LNCAP (cell line): ENCODE measurements around the gene SLC7A6.

Experiments used
- CTCF ChIP-seq: fragments of 450-650 bp; IDR thresholded peaks from 2 replicates; pipeline ENCODE4 v1.5.1; 2017; ENCODE audit warnings: mild to moderate bottlenecking

The SLC7A6 gene

DNA sequence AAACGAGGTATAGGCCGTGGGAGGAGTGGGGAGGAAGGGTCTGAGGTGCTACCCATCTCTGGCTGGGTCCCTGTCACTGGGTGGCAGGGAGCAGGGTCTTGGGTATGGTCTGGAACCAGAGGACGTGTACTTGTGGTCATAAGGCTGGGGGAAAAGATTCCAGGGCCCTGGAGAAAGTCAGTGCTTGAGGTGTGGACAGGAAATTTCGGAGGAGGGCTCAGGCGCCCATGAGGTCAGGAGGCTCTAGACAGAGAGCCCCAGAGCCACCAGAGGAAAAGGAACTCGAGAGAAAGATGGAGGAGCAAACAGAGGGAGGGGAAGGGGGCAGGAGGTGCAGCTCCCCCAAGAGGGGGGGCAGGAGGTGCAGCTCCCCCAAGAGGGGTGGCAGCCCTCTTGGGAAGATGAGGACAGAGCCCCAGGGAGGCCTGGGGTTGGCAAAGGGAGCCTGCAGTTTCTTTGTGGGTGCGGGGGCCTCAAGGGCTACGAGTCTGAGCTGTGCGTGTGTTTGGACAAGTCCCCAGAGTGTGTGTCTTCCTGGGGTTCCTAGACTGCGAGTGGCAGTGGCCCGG is 683 bp upstream of the SLC7A6 start:
- no peak; the same call in 1 of the 2 replicates for TF ChIP-seq CTCF

GRCh38 chr16:68265078-68265920 is 973 bp downstream of the SLC7A6 start:
- TF ChIP-seq CTCF = no peak

DNA sequence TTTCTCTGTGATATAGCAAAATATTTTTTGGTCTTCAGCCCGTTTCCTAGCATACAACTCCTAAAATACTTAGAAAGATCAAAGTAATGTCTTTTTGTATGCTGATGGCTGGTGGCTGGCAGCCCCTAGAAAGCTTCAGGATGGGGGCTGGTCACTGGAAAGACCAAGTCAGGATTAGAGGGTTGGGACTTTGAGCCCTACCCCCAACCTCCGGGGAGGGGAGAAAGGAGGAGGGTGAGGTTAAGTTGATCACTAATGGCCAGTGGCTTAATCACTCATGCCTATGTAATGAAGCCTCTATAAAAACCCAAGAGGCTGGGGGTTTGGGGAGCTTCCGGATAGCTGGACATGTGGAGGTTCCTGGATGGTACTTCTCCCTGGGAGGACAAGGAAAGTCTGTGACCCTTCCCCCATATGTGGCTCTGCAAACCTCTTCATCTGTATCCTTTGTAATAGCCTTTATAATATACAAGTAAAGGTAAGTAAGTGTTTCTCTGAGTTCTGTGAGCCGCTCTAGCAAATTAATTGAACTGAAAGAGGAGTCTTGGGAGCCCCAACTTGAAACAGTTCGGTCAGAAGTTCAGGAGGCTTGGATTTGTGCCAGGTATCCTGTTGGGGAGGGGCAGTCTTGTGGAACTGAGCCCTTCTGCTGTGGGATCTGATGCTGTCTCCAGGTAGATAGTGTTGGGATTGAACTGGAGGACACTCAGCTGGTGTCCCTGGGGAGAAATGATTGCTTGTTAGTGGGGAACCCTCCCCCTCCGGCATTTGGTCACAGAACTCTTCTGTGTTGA is 3.5 kb downstream of the SLC7A6 start:
- TF ChIP-seq CTCF = no peak

GRCh38 chr16:68269793-68270192 is 5.5 kb downstream of the SLC7A6 start:
- TF ChIP-seq CTCF = no peak

DNA sequence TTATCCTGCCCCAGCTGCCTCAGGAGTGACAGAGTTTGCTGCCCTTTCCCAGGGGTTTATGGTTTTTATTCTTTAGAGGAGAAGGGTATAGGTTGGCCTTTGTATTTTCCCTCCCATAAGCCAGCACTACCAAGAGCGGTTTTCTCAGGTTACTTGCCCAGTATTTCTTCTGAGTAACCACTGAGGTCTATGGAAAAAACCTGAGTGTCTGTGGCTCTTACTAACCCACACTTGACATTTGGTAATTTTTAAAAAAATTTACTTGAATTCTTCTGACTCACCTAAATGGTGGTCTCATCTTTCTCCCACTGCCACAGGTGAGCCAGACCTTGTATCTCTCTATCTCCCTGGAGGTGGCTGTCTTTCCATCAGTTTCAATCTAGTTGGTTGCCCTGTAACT is 6.0 kb downstream of the SLC7A6 start:
- TF ChIP-seq CTCF = no peak

- no peak for TF ChIP-seq CTCF
These were observed 8.3 kb downstream of the SLC7A6 start for GRCh38 chr16:68272507-68273209.

DNA sequence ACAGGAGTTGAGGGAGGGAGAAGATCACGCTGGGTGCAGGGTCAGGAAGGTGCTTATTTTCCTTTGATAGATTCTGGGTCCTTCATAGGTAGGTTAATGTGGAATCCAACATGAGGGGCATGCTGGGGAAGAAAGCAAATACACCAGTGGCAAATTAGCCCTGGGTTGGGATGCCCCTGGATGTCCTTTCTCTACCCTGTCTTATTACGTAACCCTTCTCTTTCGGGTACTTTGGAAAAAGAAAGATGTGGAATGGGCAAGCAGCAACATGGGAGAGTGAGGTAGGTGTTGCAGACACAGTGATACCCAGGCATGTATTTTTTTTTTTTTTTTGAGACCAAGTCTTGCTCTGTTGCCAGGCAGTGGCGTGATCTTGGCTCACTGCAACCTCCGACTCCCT is 9.1 kb downstream of the SLC7A6 start:
- no peak for TF ChIP-seq CTCF
